Gastrocnemius medialis (tissue), 4 donors: Measurements from ENCODE around the gene EPS8.

Source experiments
- CTCF ChIP-seq, 5 experiments: fragments of 450-650 bp in 3 of 5; fragments of 200-600 bp in 2 of 5; sonication (generic) in 2 of 5; IDR thresholded peaks in 4 of 5; conservative IDR thresholded peaks in 1 of 5; 1 replicate in 4 of 5; 2 replicates in 1 of 5; pipeline ENCODE4 v1.5.1; 2016 to 2019; ENCODE audit warnings: antibody characterized with exemption in 5 of 5, mild to moderate bottlenecking in 3 of 5, moderate library complexity in 3 of 5
- POLR2A ChIP-seq, 2 donors: fragments of 450-650 bp; IDR thresholded peaks; one replicate each; pipeline ENCODE4 v1.6.1; 2017; ENCODE audit warnings: antibody characterized with exemption in 2 of 2, mild to moderate bottlenecking in 2 of 2, moderate library complexity in 2 of 2

GRCh38 chr12:15824516-15824915 is 35.3 kb upstream of the EPS8 start:
- TF ChIP-seq POLR2A (IDR thresholded peaks at IDR 0.05) (no peak), CTCF (IDR thresholded peaks at IDR 0.05 in 4 of 5, conservative IDR thresholded peaks at IDR 0.05 in 1 of 5) (no peak)
